SK-N-SH (cell line): ENCODE results near the gene PHLPP1.

ENCODE experiments used
- CHD2 ChIP-seq: fragments of 150-350 bp; IDR thresholded peaks from 2 replicates; pipeline ENCODE4 v1.6.1; 2018; ENCODE audit warnings: low read length; ENCODE audit not compliant: partially characterized antibody
- EP300 ChIP-seq, 2 experiments: IDR thresholded peaks; 2 replicates each; pipeline versions ENCODE4 v1.4.0 to v1.6.1; 2012; ENCODE audit warnings: borderline replicate concordance in 1 of 2, low read depth in 1 of 2, low read length in 1 of 2
- JUND ChIP-seq: IDR thresholded peaks from 2 replicates; pipeline ENCODE4 v1.4.0; 2012
- POLR2AphosphoS5 ChIP-seq: IDR thresholded peaks from 2 replicates; pipeline ENCODE4 v1.6.1; 2012; ENCODE audit warnings: low read depth, low read length
- RAD21 ChIP-seq: IDR thresholded peaks from 2 replicates; pipeline ENCODE4 v1.6.1; 2012; ENCODE audit warnings: mild to moderate bottlenecking, low read length
- RXRA ChIP-seq: IDR thresholded peaks from 2 replicates; pipeline ENCODE4 v1.4.0; 2012; ENCODE audit warnings: low read depth, mild to moderate bottlenecking, borderline replicate concordance
- TAF1 ChIP-seq: IDR thresholded peaks from 2 replicates; pipeline ENCODE4 v1.6.1; 2012; ENCODE audit warnings: low read depth, mild to moderate bottlenecking, low read length, moderate library complexity, borderline replicate concordance
- TEAD4 ChIP-seq: IDR thresholded peaks from 2 replicates; pipeline ENCODE4 v1.4.0; 2012; ENCODE audit warnings: mild to moderate bottlenecking, borderline replicate concordance; ENCODE audit not compliant: insufficient read depth
- YY1 ChIP-seq: IDR thresholded peaks from 2 replicates; pipeline ENCODE4 v1.4.0; 2012; ENCODE audit warnings: low read depth, mild to moderate bottlenecking
- TF ChIP-seq, protein P1 (sequence below): fragments of 200-600 bp; sonication (generic); IDR thresholded peaks from 2 replicates; pipeline ENCODE4 v1.6.1; 2017; ENCODE audit warnings: antibody characterized with exemption, mild to moderate bottlenecking, moderate library complexity
- TF ChIP-seq, protein P2 (sequence below): IDR thresholded peaks from 2 replicates; pipeline ENCODE4; 2012

DNA sequence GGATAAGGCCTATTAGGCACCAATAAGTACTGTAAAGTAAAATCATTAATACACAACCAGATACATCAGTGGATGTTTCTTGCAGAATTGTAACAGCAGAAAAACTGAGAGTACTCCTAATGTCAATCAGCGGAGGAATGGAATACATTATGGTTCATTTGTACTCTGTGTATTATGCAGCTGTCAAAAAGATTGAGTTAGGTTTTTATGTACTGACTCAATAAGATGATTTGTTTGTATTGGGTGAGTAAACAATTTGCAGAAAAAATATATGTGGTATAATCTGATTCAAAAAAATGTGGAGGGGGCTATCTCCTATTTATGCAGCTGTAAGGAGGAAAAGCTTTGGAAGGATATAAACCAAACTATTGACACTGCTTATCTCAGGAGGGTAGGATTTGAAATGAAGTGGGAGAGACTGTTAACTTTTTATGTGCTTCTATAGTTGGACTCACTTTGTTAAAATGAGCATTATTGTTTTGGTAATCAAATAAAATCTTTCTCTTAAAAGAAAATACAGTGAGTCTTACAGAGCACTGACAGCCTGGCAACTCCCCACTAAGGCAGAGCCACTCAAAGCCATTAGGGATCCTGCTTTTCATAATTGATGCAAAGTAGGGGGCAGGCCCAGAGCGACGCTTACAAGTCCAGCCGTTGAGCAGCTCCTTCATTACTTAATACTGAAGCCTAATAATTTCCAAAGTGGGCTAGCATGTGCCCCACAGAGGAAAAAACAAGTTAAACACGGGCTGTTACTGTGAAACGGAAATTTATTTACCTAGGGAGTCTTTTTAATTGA, 168.8 kb downstream of the PHLPP1 start:
- TF ChIP-seq, protein P1, sequence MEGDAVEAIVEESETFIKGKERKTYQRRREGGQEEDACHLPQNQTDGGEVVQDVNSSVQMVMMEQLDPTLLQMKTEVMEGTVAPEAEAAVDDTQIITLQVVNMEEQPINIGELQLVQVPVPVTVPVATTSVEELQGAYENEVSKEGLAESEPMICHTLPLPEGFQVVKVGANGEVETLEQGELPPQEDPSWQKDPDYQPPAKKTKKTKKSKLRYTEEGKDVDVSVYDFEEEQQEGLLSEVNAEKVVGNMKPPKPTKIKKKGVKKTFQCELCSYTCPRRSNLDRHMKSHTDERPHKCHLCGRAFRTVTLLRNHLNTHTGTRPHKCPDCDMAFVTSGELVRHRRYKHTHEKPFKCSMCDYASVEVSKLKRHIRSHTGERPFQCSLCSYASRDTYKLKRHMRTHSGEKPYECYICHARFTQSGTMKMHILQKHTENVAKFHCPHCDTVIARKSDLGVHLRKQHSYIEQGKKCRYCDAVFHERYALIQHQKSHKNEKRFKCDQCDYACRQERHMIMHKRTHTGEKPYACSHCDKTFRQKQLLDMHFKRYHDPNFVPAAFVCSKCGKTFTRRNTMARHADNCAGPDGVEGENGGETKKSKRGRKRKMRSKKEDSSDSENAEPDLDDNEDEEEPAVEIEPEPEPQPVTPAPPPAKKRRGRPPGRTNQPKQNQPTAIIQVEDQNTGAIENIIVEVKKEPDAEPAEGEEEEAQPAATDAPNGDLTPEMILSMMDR: no peak
- TF ChIP-seq POLR2AphosphoS5 (no peak), TEAD4 (no peak), CHD2 (no peak), RAD21 (no peak), EP300 (IDR thresholded peaks at IDR 0.05; ENCODE audit: borderline replicate concordance in 1 of 2, low read depth in 1 of 2, low read length in 1 of 2) (no peak), JUND (no peak), TAF1 (no peak), RXRA (no peak), YY1 (no peak)
- TF ChIP-seq, protein P2, sequence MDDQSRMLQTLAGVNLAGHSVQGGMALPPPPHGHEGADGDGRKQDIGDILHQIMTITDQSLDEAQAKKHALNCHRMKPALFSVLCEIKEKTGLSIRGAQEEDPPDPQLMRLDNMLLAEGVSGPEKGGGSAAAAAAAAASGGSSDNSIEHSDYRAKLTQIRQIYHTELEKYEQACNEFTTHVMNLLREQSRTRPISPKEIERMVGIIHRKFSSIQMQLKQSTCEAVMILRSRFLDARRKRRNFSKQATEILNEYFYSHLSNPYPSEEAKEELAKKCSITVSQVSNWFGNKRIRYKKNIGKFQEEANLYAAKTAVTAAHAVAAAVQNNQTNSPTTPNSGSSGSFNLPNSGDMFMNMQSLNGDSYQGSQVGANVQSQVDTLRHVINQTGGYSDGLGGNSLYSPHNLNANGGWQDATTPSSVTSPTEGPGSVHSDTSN: no peak
